ENCODE results near the gene DXO. TPM values are rescaled to one million over a fixed set of nuclear protein-coding genes. Genes with fewer than 3 reads are reported as not detected.

The DXO gene
- total RNA-seq, 4 donors from 2014 or later: 12.3 to 17.4 (median 14.6) TPM

GRCh38 chr6:31947070-31947675 is 24.8 kb downstream of the DXO start:
- peaks cover 0 to 25% (median 10%) of the 10 kb centered on the region in 3 donors for H3K4me1 ChIP-seq
- no peak overlapping the region for H3K27ac ChIP-seq
- H3K36me3 ChIP-seq: peaks cover 0 to 16% of the 10 kb centered on the region in 2 donors
- WGBS, 2 donors (ENCODE audit: low coverage in 1 of 2): 72% methylated on average over 10 of the region's 24 CpGs; no CpG with 5 or more reads in 1 of the 2 donors
- no peak for TF ChIP-seq POLR2AphosphoS5 (IDR thresholded peaks at IDR 0.05)
- no peak for TF ChIP-seq EP300 (IDR thresholded peaks at IDR 0.05)
- TF ChIP-seq CTCF (IDR thresholded peaks at IDR 0.05): no peak
- no peak for TF ChIP-seq POLR2A (IDR thresholded peaks at IDR 0.05)
- no peak overlapping the region for H3K4me3 ChIP-seq
- no peaks in the 10 kb centered on the region for H3K9me3 ChIP-seq
- no peak for ATAC-seq
- H3K27me3 ChIP-seq: no peaks in the 10 kb centered on the region

- no peaks in the 10 kb centered on the region for H3K9me3 ChIP-seq
- no peak for TF ChIP-seq EP300 (IDR thresholded peaks at IDR 0.05)
- no peak for TF ChIP-seq POLR2A (IDR thresholded peaks at IDR 0.05)
- TF ChIP-seq POLR2AphosphoS5 (IDR thresholded peaks at IDR 0.05): no peak
- WGBS, 2 donors (ENCODE audit: low coverage in 1 of 2): 0 to 74% methylated on average over 1 to 5 of the region's 11 CpGs
- peak overlapping the region in 1 of 2 donors; percentile 32 for H3K4me3 ChIP-seq
- no peaks in the 10 kb centered on the region for H3K27me3 ChIP-seq
- H3K36me3 ChIP-seq: peaks cover 0 to 9% of the 10 kb centered on the region in 2 donors
- ATAC-seq: no peak
- H3K4me1 ChIP-seq: peaks cover 0 to 23% (median 10%) of the 10 kb centered on the region in 3 donors
- peak overlapping the region in 3 of 4 donors; percentile 77 to 86 (median 84) for H3K27ac ChIP-seq
Measured at GRCh38 chr6:31946370-31946885, 25.5 kb downstream of the DXO start.

- no peaks in the 10 kb centered on the region for H3K27me3 ChIP-seq
- H3K4me3 ChIP-seq: peak within 1 kb of the TSS in 1 of 2 donors; percentile 32
- H3K9me3 ChIP-seq: no peaks in the 10 kb centered on the region
- H3K27ac ChIP-seq: peak within 1 kb of the TSS; percentile 50 to 86 (median 80)
- TF ChIP-seq POLR2AphosphoS5 (IDR thresholded peaks at IDR 0.05) (peak; percentile 46), CTCF (IDR thresholded peaks at IDR 0.05) (no peak)
- ATAC-seq: peak; percentile 89
- H3K4me1 ChIP-seq: peaks cover 0 to 23% (median 10%) of the 10 kb centered on the region in 3 donors
- H3K36me3 ChIP-seq: peaks cover 0 to 2% of the 10 kb centered on the region in 2 donors
- 24 to 36% methylated on average over 3 to 11 of the region's 11 CpGs for WGBS, 2 donors (ENCODE audit: low coverage in 1 of 2)
Measured at GRCh38 chr6:31945507-31946369, 26.2 kb downstream of the DXO start, which contains the start of gene CFB. TSS of gene CFB (plus strand) at chr6:31946095. CDS start at chr6:31946222, 127 bp downstream.

GRCh38 chr6:31945154-31945506 is 26.8 kb downstream of the DXO start:
- H3K4me3 ChIP-seq: peak overlapping the region in 1 of 2 donors; percentile 32
- WGBS, 2 donors (ENCODE audit: low coverage in 1 of 2): 22 to 48% methylated on average over 3 to 8 of the region's 9 CpGs
- TF ChIP-seq POLR2A (IDR thresholded peaks at IDR 0.05) (no peak), EP300 (IDR thresholded peaks at IDR 0.05) (no peak), POLR2AphosphoS5 (IDR thresholded peaks at IDR 0.05) (no peak), CTCF (IDR thresholded peaks at IDR 0.05) (no peak)

GRCh38 chr6:31943742-31944141 is 28.2 kb downstream of the DXO start:
- Histone ChIP-seq H3K27ac (no peak overlapping the region), H3K36me3 (no peaks in the 10 kb centered on the region), H3K9me3 (no peaks in the 10 kb centered on the region), H3K4me1 (peaks cover 0 to 23% (median 10%) of the 10 kb centered on the region in 3 donors), H3K4me3 (no peak overlapping the region), H3K27me3 (no peaks in the 10 kb centered on the region)
- no peak for ATAC-seq
- WGBS, 2 donors (ENCODE audit: low coverage in 1 of 2): 83 to 90% methylated on average over 2 of the region's 3 CpGs
- TF ChIP-seq POLR2AphosphoS5 (IDR thresholded peaks at IDR 0.05) (no peak), EP300 (IDR thresholded peaks at IDR 0.05) (no peak), POLR2A (IDR thresholded peaks at IDR 0.05) (no peak), CTCF (IDR thresholded peaks at IDR 0.05) (no peak)

More at GRCh38 chr6:31945154-31945506, 26.8 kb downstream of the DXO start:
- no peak for ATAC-seq
- Histone ChIP-seq H3K9me3 (no peaks in the 10 kb centered on the region), H3K27me3 (no peaks in the 10 kb centered on the region), H3K27ac (peak overlapping the region; percentile 50 to 86 (median 80)), H3K4me1 (peaks cover 0 to 23% (median 10%) of the 10 kb centered on the region in 3 donors), H3K36me3 (no peaks in the 10 kb centered on the region)
